GM18868 (cell line): ENCODE results near the gene CTNNA1.

ENCODE experiments used
- ATAC-seq: cut with Tn5 transposase; IDR thresholded peaks from one replicate; pipeline ENCODE4 v1.9.1; 2021; ENCODE audit warnings: mild to moderate bottlenecking, moderate library complexity; ENCODE audit not compliant: unreplicated experiment

The CTNNA1 gene

DNA sequence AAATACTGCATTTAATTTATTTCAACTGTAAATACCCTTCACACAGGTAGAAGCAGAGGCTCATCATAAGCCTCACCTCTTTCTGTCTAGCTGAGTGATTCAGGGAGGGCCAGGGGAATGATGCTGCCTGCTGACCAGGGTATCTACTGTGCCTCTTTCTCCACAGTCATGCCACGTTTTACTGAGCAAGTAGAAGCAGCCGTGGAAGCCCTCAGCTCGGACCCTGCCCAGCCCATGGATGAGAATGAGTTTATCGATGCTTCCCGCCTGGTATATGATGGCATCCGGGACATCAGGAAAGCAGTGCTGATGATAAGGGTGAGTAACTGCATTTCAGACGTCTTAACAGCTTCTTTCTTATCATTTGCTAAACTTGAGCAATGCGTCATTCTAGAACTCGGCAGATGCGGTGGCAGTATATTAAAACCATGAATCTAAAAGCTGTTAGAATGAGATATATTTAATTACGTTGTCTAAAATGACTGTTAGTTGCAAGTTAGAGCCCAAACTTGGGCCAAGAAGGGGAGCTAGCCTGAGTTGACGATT lies 171.9 kb downstream of the CTNNA1 start:
- no peak for ATAC-seq

GRCh38 chr5:138926257-138926656 lies 173.0 kb downstream of the CTNNA1 start:
- no peak for ATAC-seq

DNA sequence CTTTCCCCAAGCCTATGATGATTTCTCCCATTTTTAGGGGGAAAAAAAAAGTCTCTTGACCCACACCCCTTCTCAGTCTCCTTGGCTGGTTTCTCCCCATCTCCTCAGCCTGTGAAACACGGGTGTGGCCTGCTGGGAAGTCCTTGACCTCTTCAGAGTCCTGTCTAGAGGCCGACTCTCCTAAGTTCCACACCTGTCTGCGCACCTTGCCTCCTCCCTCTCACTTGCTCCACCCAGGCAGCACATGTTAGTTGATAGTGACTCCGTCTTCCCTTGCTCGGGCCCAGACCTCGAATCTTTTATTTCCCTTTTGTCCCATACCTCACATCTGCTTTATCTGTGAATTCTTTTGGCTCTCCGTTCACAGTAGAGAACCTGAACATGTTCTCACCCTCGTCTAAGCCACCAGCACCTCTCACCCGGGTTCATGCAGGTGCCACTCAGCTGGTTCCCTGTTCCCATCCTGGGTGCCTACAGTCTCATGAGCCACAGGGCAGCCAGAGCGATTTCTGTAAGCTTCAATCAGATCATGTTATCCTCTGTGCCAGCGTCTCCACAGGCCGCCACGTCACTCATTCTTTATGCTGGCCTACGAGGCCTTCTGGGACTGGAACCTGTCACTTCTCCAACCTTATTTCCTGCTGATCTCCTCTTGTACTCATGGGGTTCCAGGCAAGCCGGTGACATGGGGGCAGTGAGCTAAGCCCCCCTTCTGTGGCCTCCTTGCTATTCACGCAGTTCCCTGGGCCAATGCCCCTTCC lies 173.6 kb downstream of the CTNNA1 start:
- no peak for ATAC-seq

DNA sequence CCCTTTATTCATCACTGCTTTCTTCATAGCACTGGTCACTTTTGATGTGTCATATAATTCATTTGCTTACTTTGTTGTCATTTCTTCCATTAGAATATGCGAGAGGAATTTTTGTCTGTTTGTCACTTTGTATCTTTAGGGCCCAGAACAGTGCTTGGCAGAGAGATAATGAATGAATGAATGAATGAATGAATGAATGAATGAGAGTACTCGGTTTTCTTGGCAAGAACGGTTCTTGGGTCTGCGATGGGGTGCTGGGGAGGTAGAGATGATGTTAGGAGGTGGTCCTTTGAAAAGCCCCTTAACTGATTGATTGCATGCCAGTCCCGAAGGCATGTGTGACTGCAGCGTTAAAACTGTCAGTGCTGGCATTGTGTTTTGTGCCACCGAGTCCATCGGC lies 174.3 kb downstream of the CTNNA1 start:
- ATAC-seq: no peak

GRCh38 chr5:138927979-138928378 lies 174.8 kb downstream of the CTNNA1 start:
- no peak for ATAC-seq

DNA sequence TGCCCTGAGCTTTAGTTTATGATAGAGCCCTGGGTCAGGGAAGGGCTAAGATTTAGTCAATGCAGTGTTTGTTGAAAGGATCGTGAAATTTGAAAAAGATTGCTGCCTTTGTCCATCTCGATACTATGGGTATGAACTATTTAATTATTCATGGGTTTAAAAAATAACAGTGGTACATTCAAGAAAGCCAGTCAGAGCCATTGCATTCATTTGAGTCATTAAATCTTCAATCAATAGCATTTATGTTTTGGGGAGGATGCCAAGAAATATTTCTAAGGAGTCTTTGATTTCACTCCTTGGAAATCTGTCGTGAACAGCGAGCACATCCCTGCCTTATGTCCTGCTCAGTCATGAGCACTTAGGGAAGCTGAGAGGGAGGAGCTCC lies 176.3 kb downstream of the CTNNA1 start:
- no peak for ATAC-seq

DNA sequence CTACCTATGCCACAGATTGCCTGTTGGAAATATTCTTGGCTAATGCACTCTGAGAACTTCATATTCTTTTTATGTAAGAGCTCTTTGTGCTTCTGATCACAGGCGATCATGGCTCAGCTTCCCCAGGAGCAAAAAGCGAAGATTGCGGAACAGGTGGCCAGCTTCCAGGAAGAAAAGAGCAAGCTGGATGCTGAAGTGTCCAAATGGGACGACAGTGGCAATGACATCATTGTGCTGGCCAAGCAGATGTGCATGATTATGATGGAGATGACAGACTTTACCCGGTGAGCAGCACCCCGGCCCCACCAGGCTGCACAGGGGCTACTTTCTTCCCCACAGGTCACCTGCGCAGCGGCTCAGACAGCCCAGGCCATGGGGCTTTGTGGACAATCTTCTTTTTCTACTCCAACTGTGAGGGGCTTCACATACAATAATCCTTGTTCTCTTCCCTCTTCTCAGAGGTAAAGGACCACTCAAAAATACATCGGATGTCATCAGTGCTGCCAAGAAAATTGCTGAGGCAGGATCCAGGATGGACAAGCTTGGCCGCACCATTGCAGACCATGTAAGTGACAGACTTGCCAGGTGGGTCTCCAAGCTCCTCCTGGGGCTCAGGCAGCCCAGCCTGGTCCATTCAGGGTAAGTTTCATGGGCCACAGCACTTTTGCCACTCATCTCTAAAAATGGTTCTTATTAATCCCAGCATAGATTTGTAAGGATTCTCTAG lies 177.3 kb downstream of the CTNNA1 start:
- no peak for ATAC-seq

- no peak for ATAC-seq
Observed at GRCh38 chr5:138932171-138932810, 179.1 kb downstream of the CTNNA1 start.

DNA sequence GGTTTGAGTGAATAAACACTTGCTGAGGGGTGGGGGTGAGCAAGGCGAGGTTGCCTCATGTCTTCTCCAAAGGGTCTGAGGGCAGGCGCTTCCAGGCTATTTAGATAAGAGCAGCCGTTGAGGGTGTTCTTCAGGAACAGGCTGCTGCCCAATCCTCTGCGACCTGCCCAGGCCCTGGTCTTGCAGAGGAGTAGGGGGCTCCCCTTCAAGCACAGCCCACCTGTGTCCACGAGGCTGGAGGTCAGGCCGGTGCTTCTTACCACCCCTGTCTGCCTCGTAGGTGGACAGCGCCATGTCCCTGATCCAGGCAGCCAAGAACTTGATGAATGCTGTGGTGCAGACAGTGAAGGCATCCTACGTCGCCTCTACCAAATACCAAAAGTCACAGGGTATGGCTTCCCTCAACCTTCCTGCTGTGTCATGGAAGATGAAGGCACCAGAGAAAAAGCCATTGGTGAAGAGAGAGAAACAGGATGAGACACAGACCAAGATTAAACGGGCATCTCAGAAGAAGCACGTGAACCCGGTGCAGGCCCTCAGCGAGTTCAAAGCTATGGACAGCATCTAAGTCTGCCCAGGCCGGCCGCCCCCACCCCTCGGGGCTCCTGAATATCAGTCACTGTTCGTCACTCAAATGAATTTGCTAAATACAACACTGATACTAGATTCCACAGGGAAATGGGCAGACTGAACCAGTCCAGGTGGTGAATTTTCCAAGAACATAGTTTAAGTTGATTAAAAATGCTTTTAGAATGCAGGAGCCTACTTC lies 180.5 kb downstream of the CTNNA1 start:
- no peak for ATAC-seq

- no peak for ATAC-seq
Observed at GRCh38 chr5:138934971-138935370, 181.7 kb downstream of the CTNNA1 start.

- no peak for ATAC-seq
Observed at GRCh38 chr5:138935466-138935865, 182.2 kb downstream of the CTNNA1 start.

GRCh38 chr5:138936225-138936967 lies 183.2 kb downstream of the CTNNA1 start:
- ATAC-seq: no peak

GRCh38 chr5:138936968-138937345 lies 183.7 kb downstream of the CTNNA1 start:
- ATAC-seq: no peak

- no peak for ATAC-seq
Observed at GRCh38 chr5:138937392-138938387, 184.5 kb downstream of the CTNNA1 start.

GRCh38 chr5:138938526-138938925 lies 185.3 kb downstream of the CTNNA1 start:
- ATAC-seq: no peak

DNA sequence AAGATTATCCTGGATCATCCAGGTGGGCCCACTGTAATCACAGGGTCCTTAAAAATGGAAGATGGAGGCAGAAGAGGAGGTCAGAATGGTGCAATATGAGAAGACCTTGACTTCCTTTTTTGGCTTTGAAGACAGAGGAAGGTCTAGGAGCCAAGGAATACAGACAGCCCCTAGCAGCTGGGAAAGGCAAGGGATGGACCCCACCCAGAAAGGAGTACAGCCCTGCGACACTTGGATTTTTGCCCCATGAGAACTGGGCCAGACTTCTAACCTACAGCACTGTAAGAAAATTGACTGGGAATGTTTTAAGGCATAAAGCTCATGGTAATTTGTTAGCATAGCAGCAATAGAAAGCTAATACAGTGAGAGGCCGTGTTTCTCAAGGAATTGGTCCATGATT lies 188.8 kb downstream of the CTNNA1 start:
- no peak for ATAC-seq

DNA sequence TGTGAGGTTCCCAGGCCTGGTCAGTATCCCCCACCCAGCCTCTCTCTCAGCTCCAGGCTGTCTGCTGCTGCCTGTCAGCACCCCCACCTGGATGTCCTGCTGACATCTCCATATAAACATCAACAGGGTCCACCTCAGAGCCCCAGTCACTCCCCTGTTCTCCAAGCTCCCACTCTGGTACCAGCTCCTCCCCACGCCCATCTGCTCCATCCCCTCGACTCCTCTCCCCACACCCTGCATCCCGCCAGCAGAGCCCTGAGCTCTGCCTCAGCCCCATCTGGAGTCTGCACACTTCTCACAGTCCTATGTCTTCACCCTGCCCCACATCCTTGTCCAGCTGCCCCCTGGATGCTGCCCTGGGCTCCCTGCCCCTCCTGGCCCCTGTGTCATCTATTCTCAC lies 189.6 kb downstream of the CTNNA1 start:
- ATAC-seq: no peak

DNA sequence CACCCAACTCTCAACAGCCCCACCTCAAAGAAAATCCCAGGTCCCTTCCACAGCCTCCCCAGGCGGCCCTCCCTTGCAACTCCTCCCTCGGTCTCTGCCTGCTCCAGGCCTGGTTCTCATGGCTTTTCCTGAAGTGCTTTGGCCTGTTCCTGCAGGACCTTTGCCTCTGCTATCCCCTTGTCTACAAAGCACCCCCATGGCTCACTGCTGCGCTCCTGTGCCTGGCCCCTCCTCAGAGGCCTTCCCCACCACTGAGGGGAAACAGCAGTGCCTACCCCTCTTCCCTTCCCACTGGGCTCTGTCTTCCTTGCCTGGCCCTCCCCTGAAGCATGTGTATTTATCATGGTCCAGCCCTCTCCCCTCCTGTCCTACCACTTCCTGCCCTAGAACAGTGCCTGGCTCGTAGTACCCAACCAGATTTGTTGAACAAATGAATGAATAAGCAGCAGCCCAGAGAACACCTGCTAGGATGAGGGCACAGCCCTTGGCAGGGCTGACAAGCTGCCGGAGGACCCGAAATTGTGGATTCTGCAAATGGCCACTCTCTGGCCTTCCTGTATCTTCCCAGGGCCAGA lies 190.5 kb downstream of the CTNNA1 start:
- no peak for ATAC-seq
